CD4-positive, alpha-beta T cell treated with Interleukin-15 for 1 hour (primary cell): Measurements from ENCODE around the gene RBM15.

Experiments used
- DNase-seq: peaks from one replicate; pipeline ENCODE4 v3.0.0-alpha.2; 2020

Gene RBM15

GRCh38 chr1:110338886-110339406, at the start of gene RBM15:
TSS of gene RBM15 (plus strand) at chr1:110339377. CDS start at chr1:110339406, 29 bp downstream.
- peak; percentile 99 for DNase-seq

- DNase-seq, result no peak
Measured at GRCh38 chr1:110291241-110292030, 47.7 kb upstream of the RBM15 start.

GRCh38 chr1:110292031-110292741, 47.0 kb upstream of the RBM15 start:
- DNase-seq, result no peak

GRCh38 chr1:110293601-110294104, 45.5 kb upstream of the RBM15 start:
- DNase-seq, result no peak

- DNase-seq, result no peak
Measured at GRCh38 chr1:110294308-110294707, 44.9 kb upstream of the RBM15 start.

GRCh38 chr1:110298991-110299390, 40.2 kb upstream of the RBM15 start:
- no peak for DNase-seq

GRCh38 chr1:110300412-110301085, 38.6 kb upstream of the RBM15 start:
- DNase-seq, result no peak

- DNase-seq, result no peak
Measured at GRCh38 chr1:110302836-110303235, 36.3 kb upstream of the RBM15 start.

- no peak for DNase-seq
Measured at GRCh38 chr1:110305900-110306420, 33.2 kb upstream of the RBM15 start.

- no peak for DNase-seq
Measured at GRCh38 chr1:110307239-110307974, 31.8 kb upstream of the RBM15 start.

- DNase-seq, result no peak
Measured at GRCh38 chr1:110308247-110308646, 30.9 kb upstream of the RBM15 start.

- no peak for DNase-seq
Measured at GRCh38 chr1:110309139-110309538, 30.0 kb upstream of the RBM15 start.

GRCh38 chr1:110309767-110310166, 29.4 kb upstream of the RBM15 start:
- no peak for DNase-seq

GRCh38 chr1:110310300-110310699, 28.9 kb upstream of the RBM15 start:
- DNase-seq, result no peak

GRCh38 chr1:110312188-110313121, 26.7 kb upstream of the RBM15 start:
- DNase-seq, result peak; percentile 76

GRCh38 chr1:110316735-110317134, 22.4 kb upstream of the RBM15 start:
- DNase-seq, result no peak

- no peak for DNase-seq
Measured at GRCh38 chr1:110318046-110318445, 21.1 kb upstream of the RBM15 start.

GRCh38 chr1:110319332-110320167, 19.6 kb upstream of the RBM15 start:
- no peak for DNase-seq

GRCh38 chr1:110320168-110320518, 19.0 kb upstream of the RBM15 start:
- DNase-seq, result no peak

GRCh38 chr1:110321045-110321444, 18.1 kb upstream of the RBM15 start:
- no peak for DNase-seq
